Small intestine (tissue), 7 donors: ENCODE data around the gene HELB. TPM values are rescaled to one million over a fixed set of nuclear protein-coding genes. Genes with fewer than 3 reads are reported as not detected.

ENCODE experiments used
- DNase-seq, 2 donors: peaks; one replicate each; pipeline versions ENCODE4 v3.0.0 to v3.0.0-alpha.2; 2013
- FAIRE-seq: peaks from 2 replicates; lab custom pipeline; 2012; peaks lifted over from hg19 to GRCh38; lab: Jason Lieb, UNC
- H3K27ac ChIP-seq, 3 donors: one replicate each; pipeline ENCODE4 v1.5.1; 2013; ENCODE audit warnings: low read length in 2 of 3, mild to moderate bottlenecking in 2 of 3, control low read depth in 1 of 3, inconsistent platforms in 1 of 3, low read depth in 1 of 3, moderate library complexity in 1 of 3
- H3K27me3 ChIP-seq, 3 donors: one replicate each; pipeline ENCODE4 v1.6.1; 2013; ENCODE audit warnings: low read length in 3 of 3, inconsistent platforms in 1 of 3; ENCODE audit not compliant: control insufficient read depth in 3 of 3, insufficient read depth in 3 of 3
- H3K36me3 ChIP-seq, 3 donors: one replicate each; pipeline ENCODE4 v1.6.1; 2013; ENCODE audit warnings: low read length in 3 of 3, inconsistent platforms in 1 of 3, low read depth in 1 of 3, mild to moderate bottlenecking in 1 of 3, moderate library complexity in 1 of 3; ENCODE audit not compliant: control insufficient read depth in 3 of 3, insufficient read depth in 2 of 3
- H3K4me1 ChIP-seq, 3 donors: one replicate each; pipeline ENCODE4 v1.6.1; 2013; ENCODE audit warnings: low read length in 2 of 3, inconsistent platforms in 1 of 3, low read depth in 1 of 3, mild to moderate bottlenecking in 1 of 3, moderate library complexity in 1 of 3; ENCODE audit not compliant: control insufficient read depth in 3 of 3, insufficient read depth in 2 of 3
- H3K4me3 ChIP-seq, 3 donors: one replicate each; pipeline ENCODE4 v1.5.1; 2013; ENCODE audit warnings: low read length in 3 of 3, control low read depth in 1 of 3, inconsistent platforms in 1 of 3, low read depth in 1 of 3, mild to moderate bottlenecking in 1 of 3, moderate library complexity in 1 of 3
- H3K9me3 ChIP-seq, 2 donors: one replicate each; pipeline ENCODE4 v1.6.1; 2013; ENCODE audit warnings: low read depth in 1 of 2, low read length in 1 of 2; ENCODE audit not compliant: control insufficient read depth in 2 of 2, insufficient read depth in 1 of 2
- WGBS, 3 donors: extraction: QIAGEN DNeasy Blood & Tissue Kit; methylation state at CpG; one replicate each; pipeline ENCODE4 v1.1.7; 2013; 5-methylcytosine and 5-hydroxymethylcytosine counted together
- polyA plus RNA-seq, 4 donors: library from polyadenylated mRNA; stranded (reverse) in 3 of 4; unstranded in 1 of 4; fragments of 200-250 nt in 3 of 4; fragments of 120-200 nt in 1 of 4; gene quantifications; one replicate each; pipeline versions ENCODE4 v1.2.1 to v1.2.3, GENCODE V29; 2013
- donor health status: healthy with polysubstance abuse.
- donor health status: control.
- donor health status: control.
- donor health status: Bipolar disorder and iron deficiency.
- donor health status: healthy.

HELB gene
- polyA plus RNA-seq, 4 donors: 0.27 to 3.9 (median 0.62) TPM

- DNase-seq: no peak
- Histone ChIP-seq H3K4me3 (no peak overlapping the region), H3K9me3 (no peaks in the 10 kb centered on the region), H3K27me3 (no peaks in the 10 kb centered on the region), H3K27ac (no peak overlapping the region), H3K4me1 (peaks cover 0 to 2% (median 0%) of the 10 kb centered on the region in 3 donors), H3K36me3 (peaks cover 0 to 11% (median 3%) of the 10 kb centered on the region in 3 donors)
- no peak for FAIRE-seq
- WGBS, 3 donors: 94 to 100% (median 96%) methylated on average over 1 of the region's 1 CpG
These were observed 7.3 kb downstream of the HELB start for GRCh38 chr12:66309606-66310005.

DNA sequence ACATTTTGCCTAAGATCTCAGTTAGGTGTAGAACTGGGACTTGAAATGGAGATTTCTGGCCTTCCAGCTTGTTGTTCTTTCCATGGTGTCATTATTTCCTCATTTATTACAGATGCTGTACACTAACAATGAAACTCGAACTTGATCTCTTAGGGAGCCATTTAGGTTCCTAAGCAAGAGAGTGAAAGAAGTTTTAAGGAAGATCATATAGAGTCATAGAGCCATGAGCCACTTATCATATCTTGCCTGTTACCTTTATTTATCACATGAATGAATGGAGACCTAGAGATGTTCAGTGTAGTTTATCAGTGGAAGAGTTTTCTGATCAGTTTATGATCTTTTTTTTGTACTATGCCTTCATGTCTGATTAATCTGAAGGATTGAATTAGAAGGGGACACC lies 9.9 kb downstream of the HELB start:
- FAIRE-seq: no peak
- Histone ChIP-seq H3K27ac (no peak overlapping the region), H3K27me3 (no peaks in the 10 kb centered on the region), H3K4me3 (no peak overlapping the region), H3K36me3 (peaks cover 0 to 11% (median 3%) of the 10 kb centered on the region in 3 donors), H3K9me3 (no peaks in the 10 kb centered on the region), H3K4me1 (peaks cover 0 to 2% (median 0%) of the 10 kb centered on the region in 3 donors)
- DNase-seq: no peak
- WGBS, 3 donors: 58 to 70% (median 65%) methylated on average over 1 of the region's 1 CpG

- Histone ChIP-seq H3K4me1 (peaks cover 0 to 2% (median 0%) of the 10 kb centered on the region in 3 donors), H3K9me3 (no peaks in the 10 kb centered on the region), H3K27ac (no peak overlapping the region), H3K4me3 (no peak overlapping the region), H3K36me3 (peaks cover 0 to 11% (median 3%) of the 10 kb centered on the region in 3 donors), H3K27me3 (no peaks in the 10 kb centered on the region)
- no peak for FAIRE-seq
- DNase-seq: no peak
These were observed 12.0 kb downstream of the HELB start for GRCh38 chr12:66314278-66314677.

DNA sequence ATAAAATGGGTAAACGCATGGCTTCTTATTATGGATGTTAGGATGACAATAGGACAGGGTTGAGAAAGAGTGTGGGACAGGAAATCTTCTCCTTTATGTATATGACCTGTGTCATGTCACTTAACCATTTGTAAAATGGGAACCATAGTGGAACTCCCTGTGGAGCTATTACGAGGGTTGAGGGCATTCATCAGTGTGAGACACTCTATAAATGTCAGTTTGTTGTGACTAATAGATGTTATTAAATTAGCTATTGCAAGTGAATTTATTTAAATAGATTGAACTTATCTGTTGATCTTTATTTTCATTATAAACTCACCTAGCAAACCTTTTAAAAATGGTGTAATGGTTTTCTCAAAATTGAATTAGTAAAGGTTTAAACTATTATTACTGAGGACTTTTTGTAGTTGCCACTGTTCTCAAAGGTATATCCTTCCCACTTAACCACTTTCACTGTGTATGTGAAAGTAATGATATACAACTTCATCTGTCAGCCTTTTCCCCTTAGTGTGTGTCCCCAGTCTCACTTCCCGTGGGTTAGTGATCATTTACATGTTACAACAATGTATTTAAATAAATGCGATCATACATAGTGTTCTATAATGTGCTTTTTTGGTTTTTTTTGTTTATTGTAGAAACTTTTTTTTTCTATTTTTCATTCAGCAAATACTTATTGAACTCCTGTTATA lies 17.1 kb downstream of the HELB start:
- Histone ChIP-seq H3K27ac (no peak overlapping the region), H3K27me3 (no peaks in the 10 kb centered on the region), H3K4me3 (no peak overlapping the region), H3K9me3 (no peaks in the 10 kb centered on the region), H3K36me3 (peaks cover 0 to 4% (median 0%) of the 10 kb centered on the region in 3 donors), H3K4me1 (no peaks in the 10 kb centered on the region)
- no peak for FAIRE-seq
- DNase-seq: no peak
- 69 to 85% (median 74%) methylated on average over 4 of the region's 4 CpGs for WGBS, 3 donors

DNA sequence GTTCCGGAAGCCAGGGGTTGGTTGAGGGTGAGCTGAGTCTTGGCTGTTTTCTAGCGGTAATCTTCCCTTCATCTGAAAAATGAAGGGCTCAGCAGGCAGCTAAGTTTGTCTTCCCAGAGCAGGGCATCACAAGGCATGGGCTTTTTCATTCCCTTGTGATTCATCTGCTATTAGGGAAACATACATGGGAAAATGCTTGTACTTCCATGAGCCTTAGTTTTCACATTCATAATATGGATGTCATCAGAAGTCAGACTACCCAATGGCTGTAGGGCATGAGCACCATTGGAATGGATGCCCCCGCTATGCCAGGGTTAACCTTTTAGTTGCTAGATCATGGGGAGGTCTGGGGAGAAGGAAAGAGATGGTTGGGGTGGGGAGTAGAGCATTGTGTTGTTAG lies 18.7 kb downstream of the HELB start:
- Histone ChIP-seq H3K27ac (no peak overlapping the region), H3K4me3 (no peak overlapping the region), H3K4me1 (no peaks in the 10 kb centered on the region), H3K9me3 (no peaks in the 10 kb centered on the region), H3K36me3 (peaks cover 0 to 4% (median 2%) of the 10 kb centered on the region in 3 donors), H3K27me3 (no peaks in the 10 kb centered on the region)
- FAIRE-seq (no peak), DNase-seq (no peak)
- WGBS, 3 donors: 94 to 100% (median 96%) methylated on average over 3 of the region's 3 CpGs

- H3K27me3 ChIP-seq: no peaks in the 10 kb centered on the region
- no peaks in the 10 kb centered on the region for H3K9me3 ChIP-seq
- no peak overlapping the region for H3K27ac ChIP-seq
- peaks cover 0 to 4% (median 2%) of the 10 kb centered on the region in 3 donors for H3K36me3 ChIP-seq
- FAIRE-seq: no peak
- no peaks in the 10 kb centered on the region for H3K4me1 ChIP-seq
- no peak overlapping the region for H3K4me3 ChIP-seq
- no peak for DNase-seq
These were observed 19.1 kb downstream of the HELB start for GRCh38 chr12:66321435-66321834.

DNA sequence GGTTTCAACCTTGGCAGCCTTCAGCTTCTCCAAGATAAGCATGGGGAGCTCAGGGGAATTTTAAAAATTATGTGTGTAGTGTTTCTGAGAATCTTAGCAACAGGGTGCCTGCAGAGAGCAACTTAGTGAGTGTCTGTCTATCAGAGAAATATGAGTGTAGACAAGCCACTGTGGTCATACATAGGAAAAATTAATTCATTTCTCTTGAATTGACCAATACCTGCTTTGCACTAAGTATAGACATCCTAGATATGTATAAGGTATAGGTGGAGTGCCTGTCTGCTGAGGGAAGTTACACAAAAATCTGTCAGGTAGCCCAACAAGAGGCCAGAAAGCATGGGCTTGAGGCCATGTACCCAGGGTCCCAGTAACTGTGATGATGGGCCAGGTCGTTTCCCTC lies 20.7 kb downstream of the HELB start:
- no peak for DNase-seq
- Histone ChIP-seq H3K36me3 (peaks cover 1 to 4% (median 2%) of the 10 kb centered on the region in 3 donors), H3K27me3 (no peaks in the 10 kb centered on the region), H3K4me1 (no peaks in the 10 kb centered on the region), H3K27ac (no peak overlapping the region), H3K4me3 (no peak overlapping the region), H3K9me3 (no peaks in the 10 kb centered on the region)
- WGBS, 3 donors: 94 to 100% (median 96%) methylated on average over 1 of the region's 1 CpG
- FAIRE-seq: no peak

- Histone ChIP-seq H3K9me3 (no peaks in the 10 kb centered on the region), H3K4me3 (no peak overlapping the region), H3K4me1 (no peaks in the 10 kb centered on the region), H3K36me3 (peaks cover 2 to 10% (median 5%) of the 10 kb centered on the region in 3 donors), H3K27me3 (no peaks in the 10 kb centered on the region), H3K27ac (no peak overlapping the region)
- FAIRE-seq (no peak), DNase-seq (no peak)
- WGBS, 3 donors: 91 to 97% (median 95%) methylated on average over 5 of the region's 5 CpGs
These were observed 27.6 kb downstream of the HELB start for GRCh38 chr12:66329941-66330340.

- no peak for FAIRE-seq
- DNase-seq: no peak
- H3K27me3 ChIP-seq: no peaks in the 10 kb centered on the region
- H3K36me3 ChIP-seq: peaks cover 0 to 10% (median 5%) of the 10 kb centered on the region in 3 donors
- WGBS, 3 donors: 92 to 94% (median 94%) methylated on average over 13 of the region's 13 CpGs
- no peaks in the 10 kb centered on the region for H3K9me3 ChIP-seq
- H3K4me1 ChIP-seq: no peaks in the 10 kb centered on the region
- no peak overlapping the region for H3K27ac ChIP-seq
- H3K4me3 ChIP-seq: no peak overlapping the region
These were observed 28.7 kb downstream of the HELB start for GRCh38 chr12:66331016-66331415.
